ENCODE measurements around the gene MICALL1. TPM values are rescaled to one million over a fixed set of nuclear protein-coding genes. Genes with fewer than 3 reads are reported as not detected.

The MICALL1 gene
- total RNA-seq, 1 donor from 2014 or later, result 43.9 TPM

DNA sequence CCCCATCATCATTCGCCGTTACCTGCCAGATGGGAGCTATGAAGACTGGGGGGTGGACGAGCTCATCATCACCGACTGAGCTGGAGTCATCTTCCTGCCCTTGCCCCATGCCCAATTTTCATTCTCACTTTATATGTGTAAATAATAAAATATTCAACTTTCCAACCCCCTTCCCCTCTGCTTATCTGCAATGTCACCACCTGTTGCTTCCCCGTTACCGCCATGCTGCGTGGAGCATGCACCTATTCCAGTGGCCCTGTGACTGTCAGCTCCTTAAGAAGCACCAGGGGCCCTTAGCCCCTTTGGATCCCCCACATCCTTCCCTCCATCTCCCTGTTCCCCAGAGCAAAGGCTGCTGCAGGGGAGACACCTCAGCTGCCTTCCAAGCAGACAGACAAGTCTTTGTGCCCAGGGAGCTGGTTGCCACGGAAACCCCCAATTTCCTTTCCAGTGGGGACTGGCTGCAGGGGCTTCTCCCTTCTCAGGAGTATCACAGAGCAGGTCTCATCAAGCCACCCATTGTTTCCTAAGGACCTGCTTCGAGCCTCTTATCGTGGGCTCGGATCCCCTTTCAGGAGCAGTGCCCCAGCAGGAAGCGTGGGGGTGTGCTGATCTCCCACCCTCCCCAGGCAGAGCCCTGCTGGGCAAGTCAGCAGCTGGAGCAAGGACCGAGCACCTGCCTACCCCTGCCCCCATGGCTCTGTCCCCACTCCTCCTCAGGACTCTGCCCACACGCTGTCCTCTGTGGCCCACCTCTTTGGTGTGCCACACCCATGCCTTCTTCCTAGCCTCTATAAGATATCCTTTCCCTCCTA is 61.7 kb downstream of the MICALL1 start:
- intact Hi-C loops (cut with DNase I), result no loop called here
- TF ChIP-seq, protein P1, sequence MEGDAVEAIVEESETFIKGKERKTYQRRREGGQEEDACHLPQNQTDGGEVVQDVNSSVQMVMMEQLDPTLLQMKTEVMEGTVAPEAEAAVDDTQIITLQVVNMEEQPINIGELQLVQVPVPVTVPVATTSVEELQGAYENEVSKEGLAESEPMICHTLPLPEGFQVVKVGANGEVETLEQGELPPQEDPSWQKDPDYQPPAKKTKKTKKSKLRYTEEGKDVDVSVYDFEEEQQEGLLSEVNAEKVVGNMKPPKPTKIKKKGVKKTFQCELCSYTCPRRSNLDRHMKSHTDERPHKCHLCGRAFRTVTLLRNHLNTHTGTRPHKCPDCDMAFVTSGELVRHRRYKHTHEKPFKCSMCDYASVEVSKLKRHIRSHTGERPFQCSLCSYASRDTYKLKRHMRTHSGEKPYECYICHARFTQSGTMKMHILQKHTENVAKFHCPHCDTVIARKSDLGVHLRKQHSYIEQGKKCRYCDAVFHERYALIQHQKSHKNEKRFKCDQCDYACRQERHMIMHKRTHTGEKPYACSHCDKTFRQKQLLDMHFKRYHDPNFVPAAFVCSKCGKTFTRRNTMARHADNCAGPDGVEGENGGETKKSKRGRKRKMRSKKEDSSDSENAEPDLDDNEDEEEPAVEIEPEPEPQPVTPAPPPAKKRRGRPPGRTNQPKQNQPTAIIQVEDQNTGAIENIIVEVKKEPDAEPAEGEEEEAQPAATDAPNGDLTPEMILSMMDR (IDR thresholded peaks at IDR 0.05), result no peak
- Histone ChIP-seq H3K27ac (no peak overlapping the region), H3K36me3 (peaks cover 27 to 30% of the 10 kb centered on the region in 2 donors), H3K27me3 (no peaks in the 10 kb centered on the region), H3K4me1 (no peaks in the 10 kb centered on the region), H3K4me3 (no peak overlapping the region), H3K9me3 (no peaks in the 10 kb centered on the region)
- no peak for DNase-seq (ENCODE audit: low spot score in 2 of 2)

DNA sequence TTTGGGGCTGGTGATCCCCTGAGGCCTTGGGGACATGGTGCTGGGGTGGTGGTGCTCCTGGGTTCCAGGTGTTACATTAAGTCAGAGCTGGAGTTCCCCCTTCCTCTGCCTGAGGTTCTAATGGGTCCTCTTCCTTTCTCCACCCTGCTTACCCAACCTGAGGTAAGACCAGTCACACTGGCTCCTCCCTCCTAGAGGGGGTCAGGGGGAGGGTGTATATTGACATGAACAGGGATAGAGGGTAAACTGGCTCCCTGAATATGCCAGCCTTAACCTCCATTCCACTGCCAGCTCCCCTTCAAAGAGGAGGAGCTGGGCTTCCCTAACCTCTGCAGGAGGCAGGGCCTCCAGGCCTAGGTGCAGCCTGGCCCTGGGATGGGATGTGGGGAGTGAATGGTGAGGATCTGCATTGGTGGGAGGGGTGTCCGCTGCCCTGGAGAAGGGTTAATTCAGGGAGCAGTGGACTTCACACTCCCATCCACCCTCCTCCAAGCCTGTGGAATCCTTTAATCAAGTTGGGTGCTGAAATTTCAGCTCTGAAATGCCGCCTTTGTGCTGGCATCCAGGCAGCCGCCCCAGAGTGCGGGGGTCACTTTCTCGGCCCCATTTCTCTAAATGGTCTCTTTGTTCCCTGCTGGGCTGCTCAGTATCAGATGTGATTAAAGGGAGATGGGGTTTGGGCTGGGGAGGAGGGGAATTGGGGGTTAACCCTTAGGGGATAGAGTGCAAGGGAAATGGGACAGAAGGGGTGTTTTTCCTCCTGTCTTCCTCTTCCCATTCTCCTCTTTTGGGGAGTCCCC is 62.6 kb downstream of the MICALL1 start:
- Histone ChIP-seq H3K36me3 (peaks cover 19 to 23% of the 10 kb centered on the region in 2 donors), H3K27me3 (no peaks in the 10 kb centered on the region), H3K4me1 (no peaks in the 10 kb centered on the region), H3K9me3 (no peaks in the 10 kb centered on the region), H3K4me3 (no peak overlapping the region), H3K27ac (no peak overlapping the region)
- TF ChIP-seq, protein P1 (IDR thresholded peaks at IDR 0.05), result no peak
- no peak for DNase-seq (ENCODE audit: low spot score in 2 of 2)
- intact Hi-C loops (cut with DNase I), result no loop called here

DNA sequence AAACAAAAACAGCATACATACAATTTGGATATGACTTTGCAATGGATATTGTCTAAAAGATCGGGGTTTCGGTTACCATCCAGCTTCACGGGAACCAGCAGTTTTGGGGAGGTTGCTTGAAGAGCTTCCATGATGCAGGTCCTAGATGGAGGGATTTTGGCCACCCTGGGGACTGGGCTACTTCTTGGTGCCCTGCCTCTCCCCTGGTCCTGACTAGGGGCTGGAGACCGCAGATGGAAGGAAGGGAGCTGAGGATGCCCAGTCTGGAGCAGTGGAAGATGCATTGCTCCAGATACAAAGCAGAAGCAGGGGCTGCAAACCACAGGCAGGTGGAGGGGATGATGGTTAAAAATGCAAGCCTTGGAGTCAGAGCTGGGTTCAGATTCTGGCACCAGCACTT is 64.8 kb downstream of the MICALL1 start:
- Histone ChIP-seq H3K27me3 (no peaks in the 10 kb centered on the region), H3K27ac (no peak overlapping the region), H3K9me3 (no peaks in the 10 kb centered on the region), H3K4me1 (no peaks in the 10 kb centered on the region), H3K36me3 (peaks cover 19 to 23% of the 10 kb centered on the region in 2 donors), H3K4me3 (no peak overlapping the region)
- TF ChIP-seq, protein P1 (IDR thresholded peaks at IDR 0.05), result no peak
- intact Hi-C loops (cut with DNase I), result no loop called here
- DNase-seq (ENCODE audit: low spot score in 2 of 2), result no peak

DNA sequence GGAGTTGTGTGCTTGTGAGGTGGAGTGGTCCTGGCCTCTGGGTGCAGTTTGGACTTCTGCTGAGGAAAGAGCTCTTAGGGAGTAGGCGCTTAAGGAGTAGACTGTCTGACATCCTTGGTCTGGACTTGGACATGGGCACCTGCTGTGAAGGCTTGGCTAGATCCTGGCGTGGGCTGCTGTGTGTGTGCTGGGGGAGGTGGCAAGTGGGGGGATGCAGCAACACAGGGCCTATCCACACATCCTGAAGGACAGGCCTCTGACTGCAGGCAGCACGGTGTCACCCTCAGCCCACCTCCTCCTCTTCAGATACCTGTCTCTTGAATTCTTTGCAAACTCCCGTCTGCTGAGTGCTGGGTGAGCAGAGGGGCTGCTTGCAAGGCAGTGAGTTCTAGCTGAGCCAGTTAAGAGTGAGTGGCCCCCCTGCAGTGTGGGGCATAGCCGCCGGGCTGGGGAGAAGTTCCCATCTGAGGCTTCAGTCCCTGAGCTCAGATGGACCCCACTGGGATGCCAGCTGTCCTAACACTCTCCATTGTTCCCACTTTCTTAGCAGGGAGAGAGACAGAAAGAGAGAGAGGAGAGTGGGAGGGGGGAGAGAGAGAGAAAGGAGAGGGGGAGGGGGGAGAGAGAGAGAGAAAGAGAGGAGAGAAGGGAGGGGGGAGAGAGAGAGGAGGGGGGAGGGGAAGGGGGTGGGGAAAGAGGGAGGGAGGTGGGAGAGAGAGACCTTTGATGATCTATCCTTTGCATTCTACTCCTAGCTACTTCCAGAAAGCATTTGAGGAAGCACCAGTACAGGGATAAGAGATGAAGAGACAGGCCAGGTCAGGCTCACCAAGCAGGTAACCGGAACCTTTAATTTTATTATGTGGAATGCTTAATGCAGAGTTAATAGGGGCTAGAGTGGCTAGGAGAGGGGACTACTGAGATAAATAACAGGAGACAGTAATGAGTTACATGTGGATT is 65.7 kb downstream of the MICALL1 start:
- Histone ChIP-seq H3K27ac (no peak overlapping the region), H3K36me3 (peaks cover 19 to 21% of the 10 kb centered on the region in 2 donors), H3K4me1 (no peaks in the 10 kb centered on the region), H3K27me3 (no peaks in the 10 kb centered on the region), H3K9me3 (no peaks in the 10 kb centered on the region), H3K4me3 (no peak overlapping the region)
- intact Hi-C loops (cut with DNase I), result no loop called here
- TF ChIP-seq, protein P1 (IDR thresholded peaks at IDR 0.05), result no peak
- no peak for DNase-seq (ENCODE audit: low spot score in 2 of 2)

DNA sequence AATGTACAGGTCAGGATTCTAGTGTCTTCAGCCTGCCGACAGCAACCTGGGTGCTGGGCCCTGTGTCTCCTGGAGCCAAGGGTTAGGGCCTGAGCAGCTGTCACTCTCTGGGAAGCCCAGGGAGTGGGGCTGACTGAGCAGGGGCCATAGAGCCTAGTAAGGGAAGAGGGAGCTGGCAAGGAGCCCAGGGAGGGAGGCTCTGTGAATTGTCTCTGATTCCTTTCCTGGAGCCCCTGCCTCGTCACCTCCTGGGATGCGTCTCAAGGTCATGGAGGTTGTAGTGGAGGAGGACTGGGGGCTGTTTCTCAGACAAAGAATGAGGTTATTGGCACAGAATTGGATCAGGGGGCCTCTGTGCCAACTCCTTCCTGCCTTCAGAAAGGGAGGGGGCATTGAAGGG is 66.4 kb downstream of the MICALL1 start:
- Histone ChIP-seq H3K27me3 (no peaks in the 10 kb centered on the region), H3K9me3 (no peaks in the 10 kb centered on the region), H3K4me3 (no peak overlapping the region), H3K36me3 (peaks cover 13% of the 10 kb centered on the region in 2 donors), H3K4me1 (no peaks in the 10 kb centered on the region), H3K27ac (no peak overlapping the region)
- TF ChIP-seq, protein P1 (IDR thresholded peaks at IDR 0.05), result no peak
- no peak for DNase-seq (ENCODE audit: low spot score in 2 of 2)
- intact Hi-C loops (cut with DNase I), result no loop called here

Data from ascending aorta (tissue), 2 donors.